Adrenal gland (tissue), 5 donors: ENCODE results near the gene EDEM1.

Experiments used
- CTCF ChIP-seq, 6 experiments: fragments of 450-650 bp in 4 of 6; fragments of 200-600 bp in 2 of 6; sonication (generic) in 1 of 6; IDR thresholded peaks; 1 replicate in 5 of 6; 2 replicates in 1 of 6; pipeline versions ENCODE4 v1.5.1 to v1.8.0; 2016 to 2021; ENCODE audit warnings: antibody characterized with exemption in 6 of 6, mild to moderate bottlenecking in 2 of 6, moderate library complexity in 1 of 6
- POLR2A ChIP-seq, 2 donors: fragments of 450-650 bp; IDR thresholded peaks; one replicate each; pipeline ENCODE4 v1.6.1; 2017; ENCODE audit warnings: antibody characterized with exemption in 2 of 2, mild to moderate bottlenecking in 2 of 2, moderate library complexity in 1 of 2
- donor health status: DM: no; HTN: no; CAD: no.

DNA sequence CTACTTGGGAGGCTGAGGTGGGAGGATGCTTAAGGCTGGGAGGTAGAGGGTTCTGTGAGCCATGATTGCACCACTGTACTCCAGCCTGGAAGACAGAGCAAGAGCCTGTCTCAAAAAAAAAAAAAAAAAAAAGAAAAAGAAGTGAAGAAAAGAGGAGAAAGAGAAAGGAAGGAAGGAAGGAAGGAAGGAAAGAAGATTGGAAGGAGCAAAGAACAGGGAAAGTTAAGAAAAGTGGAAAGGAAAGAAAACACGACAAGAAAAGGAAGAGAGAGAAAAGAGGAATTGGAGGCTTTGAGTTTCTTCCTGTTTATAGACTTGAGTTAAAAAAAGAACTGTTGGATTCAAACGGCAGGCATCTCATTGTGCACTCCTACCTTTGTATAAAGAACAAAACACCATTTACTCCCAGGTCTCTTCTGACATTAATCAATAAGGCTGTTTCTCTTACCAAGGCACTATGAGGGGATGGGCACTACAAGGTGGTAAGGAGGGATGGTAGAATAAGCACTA lies 73.5 kb downstream of the EDEM1 start:
- TF ChIP-seq POLR2A (IDR thresholded peaks at IDR 0.05) (no peak), CTCF (IDR thresholded peaks at IDR 0.05) (no peak)
